Measurements from ENCODE around the gene UPF2. TPM values are rescaled to one million over a fixed set of nuclear protein-coding genes. Genes with fewer than 3 reads are reported as not detected.

UPF2 gene
- total and polyA plus RNA-seq, 2 of the 13 experiments (the other 11 are each of a cell fraction or from before 2014, with no cell fraction given): 6.2 to 14.5 TPM

DNA sequence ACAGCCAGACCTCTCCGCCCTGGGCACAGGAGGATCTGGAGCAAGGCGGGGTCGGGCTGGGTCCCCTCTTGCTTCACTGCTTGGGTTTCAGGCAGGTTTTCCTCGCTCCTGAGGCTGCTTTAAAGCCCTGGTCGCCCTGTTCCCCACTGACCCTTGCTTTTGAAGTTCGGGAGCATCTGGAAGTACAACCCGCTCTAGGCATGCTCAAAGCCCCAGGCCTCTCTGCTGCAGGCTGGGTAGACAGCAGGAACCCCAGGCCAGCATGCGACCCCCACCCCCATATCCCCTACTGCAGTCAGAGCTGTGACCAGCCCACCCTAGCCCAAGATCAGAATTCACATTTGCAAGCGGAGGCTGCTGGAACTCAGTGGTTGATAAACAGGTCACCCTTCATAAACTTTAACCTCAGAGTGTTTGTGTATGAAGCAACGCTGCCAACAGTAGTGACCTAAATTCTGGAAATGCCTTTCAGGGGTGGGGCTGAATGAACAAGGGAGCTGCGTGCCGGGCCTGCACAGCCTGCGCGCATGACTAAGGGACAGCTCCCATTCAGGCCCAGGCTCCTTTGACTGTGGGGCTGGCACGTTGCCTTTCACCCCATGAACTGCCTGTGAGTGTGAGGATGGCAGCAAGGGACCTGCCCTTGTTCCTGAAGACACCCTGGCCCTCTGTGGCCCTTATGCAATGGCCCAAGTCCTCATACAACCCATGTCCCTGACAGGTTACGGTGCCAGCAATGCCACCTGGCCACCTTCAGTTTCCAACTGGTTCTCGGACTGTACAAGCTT is 166.9 kb downstream of the UPF2 start (continued):
- TF ChIP-seq ZNF770 (CRISPR knock-in tag; IDR thresholded peaks at IDR 0.05) (peak; percentile 44; the same call in 1 of the 2 replicates), ZNF552 (CRISPR knock-in tag; IDR thresholded peaks at IDR 0.05; ENCODE audit: borderline replicate concordance) (0 out of 2 replicates have a peak, but pooled peaks have one; percentile 52), RFX5 (IDR thresholded peaks at IDR 0.05; ENCODE audit: low read depth, low read length) (no peak), TBX2 (CRISPR knock-in tag; IDR thresholded peaks at IDR 0.05; ENCODE audit: borderline replicate concordance) (peak; percentile 89), HNRNPUL1 (IDR thresholded peaks at IDR 0.05; ENCODE audit: low read depth, low read length) (no peak), ZNF784 (CRISPR knock-in tag; IDR thresholded peaks at IDR 0.05; ENCODE audit: borderline replicate concordance) (no peak), ZNF251 (CRISPR knock-in tag; IDR thresholded peaks at IDR 0.05) (no peak), RFX3 (CRISPR knock-in tag; IDR thresholded peaks at IDR 0.05) (no peak), ZNF264 (CRISPR knock-in tag; IDR thresholded peaks at IDR 0.05) (peak; percentile 91), SMARCE1 (IDR thresholded peaks at IDR 0.05; ENCODE audit: borderline replicate concordance) (no peak), DNMT1 (CRISPR knock-in tag; IDR thresholded peaks at IDR 0.05) (no peak), PCBP2 (optimal IDR thresholded peaks at IDR 0.05; ENCODE audit: low read depth, low read length, poor library complexity, severe bottlenecking) (no peak), TBX3 (IDR thresholded peaks at IDR 0.05; ENCODE audit: borderline replicate concordance) (peak; percentile 40; the same call in 1 of the 2 replicates), NR2F6 (IDR thresholded peaks at IDR 0.05) (peak; percentile 90), NR2F6 (CRISPR knock-in tag; IDR thresholded peaks at IDR 0.05) (peak; percentile 94), ZNF550 (CRISPR knock-in tag; IDR thresholded peaks at IDR 0.05; ENCODE audit: borderline replicate concordance) (0 out of 2 replicates have a peak, but pooled peaks have one; percentile 18), ZNF256 (CRISPR knock-in tag; conservative IDR thresholded peaks at IDR 0.05) (no peak), EHMT2 (IDR thresholded peaks at IDR 0.05; ENCODE audit: borderline replicate concordance, low read depth, low read length) (no peak), POLR2AphosphoS2 (IDR thresholded peaks at IDR 0.05; ENCODE audit: low read depth, low read length) (no peak), RBM22 (optimal IDR thresholded peaks at IDR 0.05; ENCODE audit: low read length) (no peak), DR1 (CRISPR knock-in tag; IDR thresholded peaks at IDR 0.05) (peak; percentile 47), ZBTB7B (CRISPR knock-in tag; IDR thresholded peaks at IDR 0.05) (peak; percentile 81), CEBPG (CRISPR knock-in tag; IDR thresholded peaks at IDR 0.05) (peak; percentile 94), ZNF558 (CRISPR knock-in tag; IDR thresholded peaks at IDR 0.05; ENCODE audit: borderline replicate concordance) (no peak), ZNF367 (CRISPR knock-in tag; IDR thresholded peaks at IDR 0.05; ENCODE audit: borderline replicate concordance) (no peak), ZFP90 (CRISPR knock-in tag; IDR thresholded peaks at IDR 0.05; ENCODE audit: borderline replicate concordance) (peak; percentile 67; the same call in 1 of the 2 replicates)
- TF ChIP-seq, protein P1, sequence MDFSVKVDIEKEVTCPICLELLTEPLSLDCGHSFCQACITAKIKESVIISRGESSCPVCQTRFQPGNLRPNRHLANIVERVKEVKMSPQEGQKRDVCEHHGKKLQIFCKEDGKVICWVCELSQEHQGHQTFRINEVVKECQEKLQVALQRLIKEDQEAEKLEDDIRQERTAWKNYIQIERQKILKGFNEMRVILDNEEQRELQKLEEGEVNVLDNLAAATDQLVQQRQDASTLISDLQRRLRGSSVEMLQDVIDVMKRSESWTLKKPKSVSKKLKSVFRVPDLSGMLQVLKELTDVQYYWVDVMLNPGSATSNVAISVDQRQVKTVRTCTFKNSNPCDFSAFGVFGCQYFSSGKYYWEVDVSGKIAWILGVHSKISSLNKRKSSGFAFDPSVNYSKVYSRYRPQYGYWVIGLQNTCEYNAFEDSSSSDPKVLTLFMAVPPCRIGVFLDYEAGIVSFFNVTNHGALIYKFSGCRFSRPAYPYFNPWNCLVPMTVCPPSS (IDR thresholded peaks at IDR 0.05): no peak
